Stimulated activated CD4-positive, alpha-beta T cell treated with anti-CD3 and anti-CD28 coated beads, Interleukin-15, amount 100 ng/mL, for 1 hour (primary cell): ENCODE data around the gene PRKCE.

Experiments used
- DNase-seq, 2 donors: peaks; one replicate each; pipeline ENCODE4 v3.0.0-alpha.2; 2020; ENCODE audit warnings: low read depth in 1 of 2, low spot score in 1 of 2

PRKCE gene

GRCh38 chr2:46134531-46135227 is 483.2 kb downstream of the PRKCE start:
- DNase-seq = no peak

DNA sequence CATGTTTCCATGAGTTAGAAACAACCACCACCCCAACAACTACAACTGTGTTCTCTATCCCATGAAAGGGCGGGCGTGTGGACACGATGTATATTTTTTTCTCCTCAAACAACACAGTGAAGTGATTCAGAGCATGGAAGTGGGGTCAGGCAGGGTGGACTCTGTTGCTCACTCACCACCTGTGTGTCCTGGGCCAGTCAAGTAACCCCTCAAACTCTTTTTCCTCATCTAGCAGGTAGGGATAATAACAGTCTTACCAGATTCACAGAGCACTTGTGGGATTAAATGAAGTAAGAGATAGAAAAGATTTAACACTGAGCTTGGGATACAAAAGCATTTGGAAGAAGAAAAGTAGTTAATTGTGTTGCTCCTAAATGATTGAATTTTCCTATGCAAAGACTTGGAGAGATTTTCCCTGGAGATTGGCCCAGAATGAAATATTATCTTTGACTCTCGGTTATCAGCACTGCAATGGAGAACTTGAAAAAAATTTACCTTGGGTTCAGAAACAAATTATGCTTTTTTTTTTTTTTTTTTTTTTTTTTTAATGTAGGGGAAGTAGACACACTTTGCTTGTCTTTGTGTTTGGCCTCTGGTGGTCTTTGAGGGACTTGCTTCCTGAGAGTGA is 483.9 kb downstream of the PRKCE start:
- no peak for DNase-seq

DNA sequence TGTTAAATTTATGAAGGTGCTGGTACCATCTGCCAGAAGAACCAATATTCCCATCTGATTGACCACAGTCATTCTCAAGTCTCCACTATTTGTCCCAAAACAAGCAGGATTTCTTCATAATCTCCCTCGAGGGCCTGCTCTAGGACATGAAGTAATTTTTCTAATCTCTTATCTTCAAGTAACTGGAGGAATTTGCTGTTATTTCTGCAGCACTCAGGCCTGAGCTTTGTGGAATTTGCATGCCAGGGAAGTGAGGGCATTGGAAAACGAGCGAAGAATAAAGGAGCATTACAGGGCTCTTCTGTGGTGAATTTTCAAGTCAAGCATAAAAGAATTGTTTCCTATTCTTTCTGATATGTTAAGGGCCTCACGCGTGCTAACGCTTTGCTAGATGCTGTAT is 484.5 kb downstream of the PRKCE start:
- no peak for DNase-seq

GRCh38 chr2:46136481-46136880 is 485.0 kb downstream of the PRKCE start:
- DNase-seq = no peak

DNA sequence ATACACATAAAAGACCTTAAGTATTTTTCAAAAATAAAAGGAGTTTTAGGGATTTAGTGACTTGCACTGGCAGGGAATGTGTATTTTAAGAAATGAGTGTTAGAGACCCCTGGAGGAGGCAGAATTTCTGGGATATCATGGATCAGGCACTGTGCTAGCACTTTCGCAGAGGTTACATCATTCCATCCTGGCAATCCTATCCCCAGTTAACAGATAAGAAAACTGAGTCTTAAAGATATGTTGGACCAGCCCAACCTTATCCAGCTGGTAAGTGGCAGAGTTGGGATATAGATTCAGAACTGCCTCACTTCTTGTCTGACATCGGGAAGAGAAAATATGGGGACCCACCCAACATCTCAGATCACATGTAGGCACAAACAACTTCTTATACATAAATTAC is 485.5 kb downstream of the PRKCE start:
- DNase-seq = no peak

GRCh38 chr2:46142546-46143428 is 491.3 kb downstream of the PRKCE start:
- no peak for DNase-seq

DNA sequence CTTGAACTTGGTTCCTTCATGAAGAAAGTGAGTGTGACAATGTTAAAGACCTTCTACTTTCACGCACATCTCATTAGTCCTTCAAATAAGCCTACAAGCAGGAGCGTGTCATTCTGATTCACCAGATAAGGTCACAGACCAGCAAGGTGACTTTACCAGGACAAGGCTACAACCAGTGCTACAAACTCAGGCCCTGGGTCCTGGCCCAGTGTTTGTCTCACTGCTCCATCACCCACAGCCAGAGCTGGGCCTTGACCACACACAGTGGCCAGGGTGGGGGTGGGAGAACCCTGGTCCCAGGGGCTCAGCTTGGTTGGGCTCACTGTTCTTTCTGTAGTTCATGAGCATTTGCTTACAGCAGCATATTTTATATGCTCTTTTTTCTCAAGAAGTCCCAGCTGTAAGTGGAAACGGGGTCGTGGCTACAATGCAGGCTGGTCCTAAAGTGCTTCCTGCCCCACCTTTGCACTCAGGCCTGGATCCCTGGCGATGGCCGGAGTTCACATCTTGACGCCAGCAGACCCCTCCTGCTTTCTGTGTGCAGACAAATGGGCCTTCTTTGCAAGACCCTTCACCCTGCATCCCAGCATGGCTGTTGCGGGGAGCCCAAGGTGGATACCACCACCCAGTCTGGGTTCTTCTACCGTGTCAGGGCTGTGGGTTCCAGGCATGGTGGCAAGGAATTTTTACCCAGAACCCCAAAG is 492.1 kb downstream of the PRKCE start:
- no peak for DNase-seq

GRCh38 chr2:46144133-46144800 is 492.8 kb downstream of the PRKCE start:
- no peak for DNase-seq

- no peak for DNase-seq
These were observed 493.5 kb downstream of the PRKCE start for GRCh38 chr2:46145017-46145416.

DNA sequence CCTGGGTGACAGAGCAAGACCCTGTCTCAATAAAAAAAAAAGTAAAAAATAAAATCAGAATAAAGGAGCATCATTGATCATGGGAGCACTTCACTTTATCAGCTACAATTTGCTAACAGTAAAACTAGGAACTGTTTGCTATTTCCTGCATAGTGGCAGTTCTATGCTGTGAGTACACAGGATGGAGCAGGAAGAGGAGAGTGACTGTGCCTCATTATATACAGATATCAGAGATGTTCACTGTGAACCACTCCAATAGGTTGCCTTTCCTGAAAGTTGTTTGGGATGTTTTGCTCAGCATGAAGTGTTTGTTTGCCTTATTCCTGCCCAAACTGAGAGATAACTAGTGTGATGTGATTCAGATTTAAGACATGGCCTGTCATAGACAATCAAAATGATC is 494.4 kb downstream of the PRKCE start:
- DNase-seq = no peak

DNA sequence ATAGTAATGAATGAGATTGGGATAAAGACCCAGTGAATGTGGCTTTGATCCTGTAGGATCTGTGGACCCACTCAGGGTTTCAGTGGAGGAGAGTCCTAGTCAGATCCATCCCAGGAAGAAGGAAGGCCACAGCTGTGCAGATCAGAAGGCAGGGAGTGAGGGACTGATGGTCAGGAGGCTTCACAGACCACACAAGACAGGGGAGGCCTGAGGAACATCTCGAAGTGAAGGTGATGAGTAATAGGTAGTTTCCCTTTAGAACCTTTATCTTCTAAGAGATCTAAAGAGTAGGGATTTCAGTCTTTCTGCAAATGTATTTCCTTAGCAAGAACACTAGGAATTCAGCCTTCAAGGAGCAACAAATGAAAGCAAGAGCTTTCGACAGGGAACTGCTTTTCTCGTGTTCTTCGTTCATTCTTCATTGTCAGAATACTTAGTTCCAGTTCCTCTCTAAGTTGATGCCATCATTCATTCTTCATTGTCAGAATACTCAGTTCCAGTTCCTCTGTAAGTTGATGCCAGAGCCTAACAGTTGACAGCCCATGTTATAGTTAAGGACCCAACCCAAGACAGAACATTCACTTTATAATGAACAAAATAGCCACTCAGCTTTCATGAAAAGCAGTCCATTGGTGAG is 495.5 kb downstream of the PRKCE start:
- no peak for DNase-seq

- DNase-seq = no peak
These were observed 496.3 kb downstream of the PRKCE start for GRCh38 chr2:46147626-46148368.

DNA sequence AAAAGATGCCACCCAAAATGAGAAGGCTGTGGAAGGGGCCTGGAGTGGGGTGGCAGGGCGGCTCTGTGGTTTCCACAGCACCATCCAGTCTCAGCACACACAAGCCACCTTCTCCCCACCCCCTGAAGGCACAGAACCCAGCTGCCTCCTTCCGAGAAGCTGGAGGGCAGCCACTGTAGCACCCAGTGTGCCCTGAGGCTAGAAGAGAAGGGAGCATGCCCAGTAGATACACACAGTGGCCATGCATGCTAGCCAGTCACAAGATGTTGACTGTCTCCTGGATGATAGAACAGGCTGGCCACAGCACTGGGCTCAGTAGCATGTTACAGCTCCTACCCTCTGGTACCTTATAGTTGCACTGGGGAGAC is 496.9 kb downstream of the PRKCE start:
- no peak for DNase-seq

GRCh38 chr2:46150445-46150955 is 499.0 kb downstream of the PRKCE start:
- no peak for DNase-seq

GRCh38 chr2:46151577-46151976 is 500.1 kb downstream of the PRKCE start:
- no peak for DNase-seq

DNA sequence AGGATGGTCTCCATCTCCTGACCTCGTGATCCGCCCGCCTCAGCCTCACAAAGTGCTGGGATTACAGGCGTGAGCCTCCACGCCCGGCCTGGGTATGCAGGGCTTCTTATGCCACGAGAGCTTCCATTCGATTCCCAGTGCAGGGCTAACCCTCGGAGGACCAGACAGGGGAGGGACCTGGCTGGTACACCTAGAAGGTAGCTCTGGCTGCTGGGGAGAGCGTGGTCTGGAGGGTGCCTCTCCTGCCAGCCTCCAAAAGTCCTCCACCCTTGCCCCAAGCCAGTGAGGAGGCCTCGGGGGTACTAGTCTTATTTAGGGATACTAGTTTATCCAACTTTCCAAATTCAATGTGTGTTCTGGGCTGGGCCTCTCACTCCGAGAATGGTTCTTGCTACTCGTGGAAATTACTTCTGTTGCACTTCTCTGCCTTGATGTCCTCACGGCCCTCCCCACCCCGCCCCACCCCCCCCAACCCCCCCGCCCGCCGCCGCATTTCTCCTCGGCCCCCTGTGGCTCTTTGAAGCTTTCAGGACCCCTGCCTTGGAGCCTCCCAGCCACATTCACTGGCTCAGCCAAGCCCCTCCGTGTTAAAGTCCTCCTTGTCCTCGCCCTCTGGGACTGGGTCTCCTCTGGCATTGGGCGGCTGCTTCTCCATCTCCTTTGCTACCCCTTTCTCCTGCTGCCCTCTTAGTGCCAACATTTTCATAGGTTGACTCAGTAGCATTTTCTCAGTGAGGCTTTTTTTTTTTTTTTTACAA is 502.7 kb downstream of the PRKCE start:
- no peak for DNase-seq

GRCh38 chr2:46157072-46157965 is 505.8 kb downstream of the PRKCE start:
- DNase-seq = no peak

- no peak for DNase-seq
These were observed 506.5 kb downstream of the PRKCE start for GRCh38 chr2:46157966-46158310.
